ENCODE measurements around the gene PAM16.

Gene PAM16

DNA sequence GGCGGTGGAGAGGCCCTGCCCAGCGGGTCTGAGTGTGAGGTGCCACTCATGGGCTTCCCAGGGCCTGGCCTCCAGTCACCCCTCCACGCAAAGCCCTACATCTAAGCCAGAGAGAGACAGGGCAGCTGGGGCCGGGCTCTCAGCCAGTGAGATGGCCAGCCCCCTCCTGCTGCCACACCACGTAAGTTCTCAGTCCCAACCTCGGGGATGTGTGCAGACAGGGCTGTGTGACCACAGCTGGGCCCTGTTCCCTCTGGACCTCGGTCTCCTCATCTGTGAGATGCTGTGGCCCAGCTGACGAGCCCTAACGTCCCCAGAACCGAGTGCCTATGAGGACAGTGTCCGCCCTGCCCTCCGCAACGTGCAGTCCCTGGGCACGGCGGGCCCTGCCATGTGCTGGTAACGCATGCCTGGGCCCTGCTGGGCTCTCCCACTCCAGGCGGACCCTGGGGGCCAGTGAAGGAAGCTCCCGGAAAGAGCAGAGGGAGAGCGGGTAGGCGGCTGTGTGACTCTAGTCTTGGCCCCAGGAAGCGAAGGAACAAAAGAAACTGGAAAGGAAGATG lies 31.8 kb upstream of the PAM16 start:
- no peak overlapping the region for H3K4me3 ChIP-seq (ENCODE audit: low read length)
- TF ChIP-seq CTCF (IDR thresholded peaks at IDR 0.05; ENCODE audit: insufficient read depth, low read depth, low read length, missing control alignments), result no peak
- no peak for DNase-seq (ENCODE audit: low read depth)

GRCh38 chr16:4381935-4382794 lies 31.0 kb upstream of the PAM16 start:
- no peak for TF ChIP-seq CTCF (IDR thresholded peaks at IDR 0.05; ENCODE audit: insufficient read depth, low read depth, low read length, missing control alignments)
- no peak for DNase-seq (ENCODE audit: low read depth)

DNA sequence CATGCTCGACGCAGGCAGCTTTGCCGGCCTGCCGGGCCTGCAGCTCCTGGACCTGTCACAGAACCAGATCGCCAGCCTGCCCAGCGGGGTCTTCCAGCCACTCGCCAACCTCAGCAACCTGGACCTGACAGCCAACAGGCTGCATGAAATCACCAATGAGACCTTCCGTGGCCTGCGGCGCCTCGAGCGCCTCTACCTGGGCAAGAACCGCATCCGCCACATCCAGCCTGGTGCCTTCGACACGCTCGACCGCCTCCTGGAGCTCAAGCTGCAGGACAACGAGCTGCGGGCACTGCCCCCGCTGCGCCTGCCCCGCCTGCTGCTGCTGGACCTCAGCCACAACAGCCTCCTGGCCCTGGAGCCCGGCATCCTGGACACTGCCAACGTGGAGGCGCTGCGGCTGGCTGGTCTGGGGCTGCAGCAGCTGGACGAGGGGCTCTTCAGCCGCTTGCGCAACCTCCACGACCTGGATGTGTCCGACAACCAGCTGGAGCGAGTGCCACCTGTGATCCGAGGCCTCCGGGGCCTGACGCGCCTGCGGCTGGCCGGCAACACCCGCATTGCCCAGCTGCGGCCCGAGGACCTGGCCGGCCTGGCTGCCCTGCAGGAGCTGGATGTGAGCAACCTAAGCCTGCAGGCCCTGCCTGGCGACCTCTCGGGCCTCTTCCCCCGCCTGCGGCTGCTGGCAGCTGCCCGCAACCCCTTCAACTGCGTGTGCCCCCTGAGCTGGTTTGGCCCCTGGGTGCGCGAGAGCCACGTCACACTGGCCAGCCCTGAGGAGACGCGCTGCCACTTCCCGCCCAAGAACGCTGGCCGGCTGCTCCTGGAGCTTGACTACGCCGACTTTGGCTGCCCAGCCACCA lies 30.2 kb upstream of the PAM16 start:
- DNase-seq (ENCODE audit: low read depth), result no peak
- H3K4me3 ChIP-seq (ENCODE audit: low read length), result no peak overlapping the region
- TF ChIP-seq CTCF (IDR thresholded peaks at IDR 0.05; ENCODE audit: insufficient read depth, low read depth, low read length, missing control alignments), result no peak

More at GRCh38 chr16:4381935-4382794, 31.0 kb upstream of the PAM16 start:
- no peak overlapping the region for H3K4me3 ChIP-seq (ENCODE audit: low read length)

DNA sequence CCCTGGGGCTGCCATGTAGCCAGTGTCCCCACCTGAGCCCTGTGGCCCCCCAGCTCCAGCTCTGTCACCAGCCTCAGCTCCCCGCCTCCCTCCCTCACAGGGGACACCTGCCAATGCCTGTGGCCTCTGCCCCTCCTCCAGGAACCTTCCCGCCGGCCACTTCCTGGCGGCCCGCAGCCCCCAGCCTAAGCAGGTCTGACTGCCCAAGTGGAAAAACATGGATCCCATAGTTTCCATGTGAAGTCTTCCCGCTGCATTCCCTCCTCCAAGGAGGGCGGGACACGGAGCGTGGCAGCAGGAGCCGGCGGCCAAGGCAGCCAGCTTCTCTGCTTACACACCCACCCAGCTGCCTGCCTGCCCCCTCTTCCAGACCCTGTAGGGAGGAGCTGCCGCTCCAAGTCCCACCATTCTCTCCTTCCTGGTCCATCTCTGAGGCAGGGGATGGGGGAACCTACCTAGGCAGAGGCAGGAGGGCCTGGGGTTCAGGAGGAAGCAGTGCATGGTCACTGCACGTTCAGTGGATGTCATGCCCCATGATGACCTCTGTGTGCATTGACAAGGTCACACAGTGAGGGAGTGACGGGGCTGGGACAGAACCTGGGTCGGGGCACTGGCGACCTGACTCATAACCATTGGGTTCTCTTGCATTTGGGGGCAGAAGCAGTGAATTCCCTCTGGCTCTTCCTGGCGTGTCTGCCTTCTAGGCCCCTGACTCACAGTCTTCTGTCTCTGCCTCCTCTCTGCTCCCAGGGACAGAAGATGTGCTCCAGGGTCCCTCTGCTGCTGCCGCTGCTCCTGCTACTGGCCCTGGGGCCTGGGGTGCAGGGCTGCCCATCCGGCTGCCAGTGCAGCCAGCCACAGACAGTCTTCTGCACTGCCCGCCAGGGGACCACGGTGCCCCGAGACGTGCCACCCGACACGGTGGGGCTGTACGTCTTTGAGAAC lies 29.3 kb upstream of the PAM16 start:
- no peak for DNase-seq (ENCODE audit: low read depth)
- TF ChIP-seq CTCF (IDR thresholded peaks at IDR 0.05; ENCODE audit: insufficient read depth, low read depth, low read length, missing control alignments), result no peak

DNA sequence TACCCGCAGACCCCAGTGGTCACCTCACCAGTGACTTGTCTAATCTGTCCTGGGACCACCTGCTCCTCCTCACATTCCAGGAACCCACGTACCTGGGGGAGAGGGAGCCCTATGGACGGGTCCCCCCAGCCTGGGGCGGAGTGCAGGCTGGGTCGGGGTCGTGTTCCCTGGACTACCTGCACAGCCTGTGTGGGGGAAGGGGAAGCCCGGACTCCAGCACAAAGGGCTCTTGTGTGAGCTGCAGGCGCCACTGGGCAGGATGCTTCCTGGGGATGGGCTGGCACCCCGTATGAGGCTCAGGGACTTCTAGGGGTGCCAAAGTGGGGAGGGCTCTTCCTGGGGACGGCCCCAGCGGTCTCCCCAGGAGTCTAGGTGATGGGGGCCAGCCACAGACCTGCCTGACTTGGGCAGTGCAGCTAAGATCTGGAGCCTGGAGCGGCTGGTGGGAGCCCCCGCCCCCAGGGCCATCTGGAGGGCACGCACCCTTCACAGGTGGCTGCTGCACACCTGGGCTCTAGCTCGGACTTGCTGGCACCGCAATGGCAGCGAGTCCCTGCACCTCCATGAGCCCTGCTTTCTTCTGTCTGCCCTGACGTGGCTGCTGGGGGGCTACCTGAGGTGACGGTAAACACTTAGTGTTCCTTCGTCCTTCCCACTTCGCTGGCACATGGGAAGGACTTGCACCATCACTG lies 28.0 kb upstream of the PAM16 start:
- no peak for DNase-seq (ENCODE audit: low read depth)
- H3K4me3 ChIP-seq (ENCODE audit: low read length), result no peak overlapping the region
- TF ChIP-seq CTCF (IDR thresholded peaks at IDR 0.05; ENCODE audit: insufficient read depth, low read depth, low read length, missing control alignments), result no peak

More for the DNA sequence above, 29.3 kb upstream of the PAM16 start:
- H3K4me3 ChIP-seq (ENCODE audit: low read length), result no peak overlapping the region

Data from epithelial cell of esophagus (primary cell).